GM12891 (cell line): Measurements from ENCODE around the gene HRK.

Source experiments
- DNase-seq: peaks from one replicate; pipeline ENCODE4 v3.0.0; 2011; ENCODE audit warnings: low spot score; ENCODE audit not compliant: insufficient read length
- FAIRE-seq: peaks from 2 replicates; lab custom pipeline; 2011; peaks lifted over from hg19 to GRCh38; lab: Jason Lieb, UNC
- PAX5 ChIP-seq: IDR thresholded peaks from 2 replicates; pipeline ENCODE4 v1.6.1; 2011; ENCODE audit warnings: low read length, moderate library complexity, mild to moderate bottlenecking; ENCODE audit not compliant: insufficient read depth, severe bottlenecking
- POLR2A ChIP-seq: IDR thresholded peaks from 2 replicates; pipeline ENCODE4 v1.6.1; 2011; ENCODE audit warnings: low read depth, low read length, control low read depth
- POLR2AphosphoS5 ChIP-seq: IDR thresholded peaks from 2 replicates; pipeline ENCODE4 v1.6.1; 2011; ENCODE audit warnings: low read depth, low read length, control low read depth
- POU2F2 ChIP-seq: IDR thresholded peaks from 2 replicates; pipeline ENCODE4 v1.6.1; 2011; ENCODE audit warnings: low read depth, mild to moderate bottlenecking, control low read depth, low read length, moderate library complexity
- SPI1 ChIP-seq: IDR thresholded peaks from 2 replicates; pipeline ENCODE4 v1.6.1; 2011; ENCODE audit warnings: low read depth, low read length, control low read depth
- TAF1 ChIP-seq: IDR thresholded peaks from 2 replicates; pipeline ENCODE4 v1.6.1; 2011; ENCODE audit warnings: low read depth, low read length, control low read depth

HRK gene

GRCh38 chr12:116855744-116856470 is 25.3 kb downstream of the HRK start:
- TF ChIP-seq POLR2AphosphoS5 (no peak), TAF1 (no peak), POLR2A (no peak), PAX5 (no peak), SPI1 (no peak), POU2F2 (no peak)
- no peak for DNase-seq
- FAIRE-seq = no peak

DNA sequence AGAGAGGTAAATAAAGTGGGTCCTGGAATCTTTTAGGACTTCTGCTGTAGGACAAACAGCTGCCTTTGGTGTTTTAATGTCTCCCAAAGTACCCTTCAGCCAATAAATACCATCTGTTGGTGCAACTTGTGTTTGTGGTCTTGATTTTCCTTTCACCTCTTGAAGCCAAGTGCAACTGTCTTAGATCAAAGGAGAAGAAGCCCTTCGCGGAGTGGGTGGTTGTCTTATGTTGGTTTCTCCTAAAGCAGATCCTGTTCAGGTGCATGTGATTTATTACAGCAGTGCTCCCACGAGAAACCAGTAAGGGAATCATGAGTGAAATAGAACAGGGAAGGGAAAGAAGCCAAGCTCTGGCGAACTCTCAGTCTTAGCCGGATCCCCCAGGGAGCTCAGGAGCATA is 27.7 kb downstream of the HRK start:
- FAIRE-seq (no peak), DNase-seq (no peak)
- no peak for TF ChIP-seq POLR2AphosphoS5
- no peak for TF ChIP-seq PAX5
- TF ChIP-seq TAF1 = no peak

DNA sequence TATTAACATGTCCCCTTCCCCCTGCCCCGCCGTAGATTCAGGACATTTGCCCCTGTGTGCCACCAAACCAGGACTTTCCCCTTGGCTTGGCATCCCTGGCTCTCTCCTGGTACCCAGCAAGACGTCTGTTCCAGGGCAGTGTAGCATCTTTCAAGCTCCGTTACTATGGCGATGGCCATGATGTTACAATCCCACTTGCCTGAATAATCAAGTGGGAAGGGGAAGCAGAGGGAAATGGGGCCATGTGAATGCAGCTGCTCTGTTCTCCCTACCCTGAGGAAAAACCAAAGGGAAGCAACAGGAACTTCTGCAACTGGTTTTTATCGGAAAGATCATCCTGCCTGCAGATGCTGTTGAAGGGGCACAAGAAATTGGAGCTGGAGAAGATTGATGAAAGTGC is 28.9 kb downstream of the HRK start:
- FAIRE-seq (no peak), DNase-seq (no peak)
- TF ChIP-seq PAX5 (no peak), POU2F2 (no peak), POLR2A (no peak), TAF1 (no peak), SPI1 (no peak), POLR2AphosphoS5 (no peak)

DNA sequence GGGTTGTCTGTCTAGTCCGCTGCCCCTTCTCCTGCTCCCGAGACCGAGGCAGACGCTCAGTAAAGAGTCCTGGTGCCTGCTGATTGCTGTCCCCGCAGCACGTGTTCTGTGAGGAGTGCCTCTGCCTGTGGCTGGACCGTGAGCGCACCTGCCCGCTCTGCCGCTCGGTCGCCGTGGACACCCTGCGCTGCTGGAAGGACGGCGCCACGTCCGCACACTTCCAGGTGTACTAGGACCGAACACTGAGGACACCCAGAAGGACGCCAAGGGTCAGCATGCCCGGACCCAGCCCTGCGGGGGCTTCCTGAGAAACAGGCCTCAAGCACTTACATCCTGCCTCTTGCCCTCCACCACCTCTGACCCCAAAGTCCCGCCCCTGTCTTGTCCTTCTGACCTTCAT is 32.0 kb downstream of the HRK start:
- DNase-seq (no peak), FAIRE-seq (no peak)
- TF ChIP-seq POU2F2 (no peak), TAF1 (no peak), SPI1 (no peak), POLR2AphosphoS5 (no peak)

GRCh38 chr12:116843085-116843484 is 38.2 kb downstream of the HRK start:
- FAIRE-seq = no peak
- TF ChIP-seq POU2F2 (no peak), PAX5 (no peak), POLR2A (no peak), SPI1 (no peak), POLR2AphosphoS5 (no peak), TAF1 (no peak)
- no peak for DNase-seq

GRCh38 chr12:116839287-116839830 is 41.9 kb downstream of the HRK start:
- DNase-seq (no peak), FAIRE-seq (no peak)
- no peak for TF ChIP-seq PAX5
- no peak for TF ChIP-seq POLR2AphosphoS5
- no peak for TF ChIP-seq TAF1
- TF ChIP-seq POU2F2 = no peak
- TF ChIP-seq SPI1 = no peak
- no peak for TF ChIP-seq POLR2A

GRCh38 chr12:116838365-116838764 is 42.9 kb downstream of the HRK start:
- peak; percentile 43 for FAIRE-seq
- DNase-seq = no peak
- no peak for TF ChIP-seq POLR2AphosphoS5
- TF ChIP-seq PAX5 = no peak
- TF ChIP-seq POU2F2 = no peak
- no peak for TF ChIP-seq TAF1
- no peak for TF ChIP-seq SPI1
- TF ChIP-seq POLR2A = no peak

DNA sequence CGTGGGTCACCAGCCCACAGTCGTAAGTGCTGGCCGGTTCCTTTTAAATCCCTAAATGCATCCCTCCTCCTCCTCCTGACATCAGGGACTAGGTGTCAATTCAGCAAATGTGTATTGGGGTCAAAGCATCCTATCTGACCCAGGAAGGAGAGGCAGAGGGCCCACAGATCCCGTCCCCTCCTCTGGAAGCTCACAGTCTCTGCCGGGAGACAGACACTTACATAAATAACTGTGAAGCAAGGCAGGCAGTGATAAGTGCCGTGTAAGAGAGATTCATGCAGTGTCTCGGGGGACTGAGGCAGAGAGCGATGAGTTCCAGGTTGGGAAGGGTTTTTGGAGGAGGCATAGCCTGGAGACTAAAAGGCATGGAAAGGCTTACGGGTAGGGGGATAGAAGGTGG is 44.1 kb downstream of the HRK start:
- no peak for TF ChIP-seq POLR2A
- no peak for TF ChIP-seq TAF1
- no peak for TF ChIP-seq POU2F2
- TF ChIP-seq POLR2AphosphoS5 = no peak
- TF ChIP-seq SPI1 = no peak
- no peak for TF ChIP-seq PAX5
- FAIRE-seq (no peak), DNase-seq (no peak)

DNA sequence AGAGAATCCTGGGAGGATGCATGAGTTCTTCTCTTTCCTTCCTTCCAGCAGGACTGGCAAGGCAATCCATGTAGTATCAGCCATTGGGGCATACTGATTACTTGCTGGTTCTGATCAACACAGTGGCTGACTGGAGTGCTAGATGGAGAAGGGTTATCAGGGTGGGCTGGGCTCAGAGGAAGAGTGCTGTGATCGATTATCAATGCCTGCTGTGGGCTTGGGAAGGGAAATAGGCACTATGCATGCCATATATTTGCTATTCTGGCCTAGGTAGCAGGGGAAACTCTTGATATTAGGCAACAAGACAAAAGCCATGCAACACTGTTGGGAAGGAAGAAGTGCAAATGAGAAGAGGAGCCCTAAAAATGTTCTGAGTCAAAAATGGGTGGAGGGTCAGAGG is 45.8 kb downstream of the HRK start:
- no peak for DNase-seq
- FAIRE-seq = no peak
- TF ChIP-seq PAX5 = no peak
- TF ChIP-seq TAF1 = no peak
- TF ChIP-seq POU2F2 = no peak

DNA sequence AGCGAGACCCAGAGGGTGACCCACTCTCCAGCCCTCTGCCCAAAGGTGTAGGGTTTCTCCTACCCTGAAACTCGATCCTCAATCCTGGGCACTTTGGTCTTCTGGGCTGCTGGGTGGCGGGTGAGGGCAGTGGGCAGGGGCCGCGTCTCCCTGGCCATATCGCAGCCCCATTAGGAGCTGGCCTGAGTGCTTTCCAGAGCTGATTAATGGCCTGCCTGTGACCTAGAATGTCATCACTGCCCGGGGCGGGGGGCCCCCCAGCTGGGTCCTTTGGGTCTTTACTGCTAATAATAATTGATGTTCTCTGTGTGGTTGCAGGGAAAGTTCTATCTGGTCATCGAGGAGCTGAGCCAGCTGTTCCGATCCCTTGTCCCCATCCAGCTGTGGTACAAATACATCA is 47.8 kb downstream of the HRK start:
- TF ChIP-seq POU2F2 = no peak
- TF ChIP-seq SPI1 = no peak
- TF ChIP-seq PAX5 = no peak
- FAIRE-seq = no peak

DNA sequence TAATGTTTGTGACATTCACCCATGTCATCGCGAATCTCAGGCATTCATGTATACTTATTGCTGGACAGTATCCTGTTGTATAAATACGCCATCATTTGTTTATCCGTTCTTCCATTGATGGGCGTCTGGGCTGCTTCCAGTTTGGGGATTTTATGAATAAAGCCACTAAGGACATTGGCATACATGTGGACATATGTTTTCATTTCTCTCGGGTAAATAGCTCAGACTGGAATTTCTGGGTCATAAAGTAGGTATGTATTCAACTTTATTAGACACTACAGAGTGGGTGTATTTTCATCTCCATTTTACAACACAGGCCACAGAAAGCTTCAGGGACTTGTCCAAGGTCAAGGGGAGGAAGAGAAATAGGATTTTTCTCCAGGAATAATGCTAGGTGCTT is 48.9 kb downstream of the HRK start:
- TF ChIP-seq POLR2AphosphoS5 (no peak), POU2F2 (no peak), SPI1 (no peak), POLR2A (no peak), PAX5 (no peak), TAF1 (no peak)
- no peak for FAIRE-seq
- no peak for DNase-seq

More for the DNA sequence above, 47.8 kb downstream of the HRK start:
- DNase-seq = no peak
